Suppressor macrophage (primary cell): ENCODE results near the gene KCNQ1.

Experiments
- DNase-seq, 4 experiments: peaks; one replicate each; pipeline ENCODE4 v3.0.0-alpha.2; 2020 to 2022

The KCNQ1 gene

GRCh38 chr11:2582351-2582945 lies 137.6 kb downstream of the KCNQ1 start:
- no peak for DNase-seq

GRCh38 chr11:2582946-2583604 lies 138.3 kb downstream of the KCNQ1 start:
- DNase-seq = no peak

GRCh38 chr11:2583605-2583958 lies 138.8 kb downstream of the KCNQ1 start:
- DNase-seq = no peak

- DNase-seq = no peak
These were observed 139.6 kb downstream of the KCNQ1 start for GRCh38 chr11:2584434-2584811.

GRCh38 chr11:2584812-2585565 lies 140.2 kb downstream of the KCNQ1 start:
- DNase-seq = no peak

GRCh38 chr11:2585566-2586086 lies 140.8 kb downstream of the KCNQ1 start:
- no peak for DNase-seq

- no peak for DNase-seq
These were observed 141.4 kb downstream of the KCNQ1 start for GRCh38 chr11:2586087-2586792.

GRCh38 chr11:2586793-2587131 lies 142.0 kb downstream of the KCNQ1 start:
- no peak for DNase-seq

- no peak for DNase-seq
These were observed 142.5 kb downstream of the KCNQ1 start for GRCh38 chr11:2587132-2587930.

GRCh38 chr11:2587976-2588748 lies 143.4 kb downstream of the KCNQ1 start:
- DNase-seq = no peak

GRCh38 chr11:2588809-2589537 lies 144.2 kb downstream of the KCNQ1 start:
- no peak for DNase-seq

- DNase-seq = no peak
These were observed 144.7 kb downstream of the KCNQ1 start for GRCh38 chr11:2589538-2589934.

GRCh38 chr11:2590131-2590964 lies 145.5 kb downstream of the KCNQ1 start:
- no peak for DNase-seq

GRCh38 chr11:2590965-2591754 lies 146.4 kb downstream of the KCNQ1 start:
- DNase-seq = no peak

- no peak for DNase-seq
These were observed 147.0 kb downstream of the KCNQ1 start for GRCh38 chr11:2591805-2592204.

- no peak for DNase-seq
These were observed 148.0 kb downstream of the KCNQ1 start for GRCh38 chr11:2592559-2593392.

- DNase-seq = no peak
These were observed 148.7 kb downstream of the KCNQ1 start for GRCh38 chr11:2593393-2593950.

GRCh38 chr11:2594267-2594666 lies 149.5 kb downstream of the KCNQ1 start:
- no peak for DNase-seq
